HG03439 (cell line): ENCODE data around the gene DNAH3.
"Not testable (repeated sequence)": the region's sequence is repeated elsewhere in the genome, so short reads cannot be mapped to it uniquely, and the experiment has no call there.

Experiments used
- ATAC-seq: cut with Tn5 transposase; IDR thresholded peaks from one replicate; pipeline ENCODE4 v1.9.1; 2021; ENCODE audit warnings: mild to moderate bottlenecking, moderate library complexity; ENCODE audit not compliant: unreplicated experiment

DNAH3 gene

GRCh38 chr16:21023509-21024202, 127.0 kb downstream of the DNAH3 start:
- no peak for ATAC-seq

GRCh38 chr16:21021316-21021715, 129.3 kb downstream of the DNAH3 start:
- no peak for ATAC-seq

GRCh38 chr16:21009815-21010214, 140.8 kb downstream of the DNAH3 start:
- no peak for ATAC-seq

GRCh38 chr16:21005008-21005407, 145.6 kb downstream of the DNAH3 start:
- no peak for ATAC-seq

GRCh38 chr16:21001262-21001661, 149.4 kb downstream of the DNAH3 start:
- ATAC-seq: no peak

GRCh38 chr16:20997147-20997546, 153.5 kb downstream of the DNAH3 start:
- no peak for ATAC-seq

- ATAC-seq: no peak
Observed at GRCh38 chr16:20995711-20996110, 154.9 kb downstream of the DNAH3 start.

GRCh38 chr16:20989496-20990070, 161.1 kb downstream of the DNAH3 start:
- not testable (repeated sequence) for ATAC-seq

- ATAC-seq: no peak
Observed at GRCh38 chr16:20987049-20987448, 163.6 kb downstream of the DNAH3 start.

GRCh38 chr16:20984019-20984418, 166.6 kb downstream of the DNAH3 start:
- ATAC-seq: no peak

- no peak for ATAC-seq
Observed at GRCh38 chr16:20976576-20976975, 174.1 kb downstream of the DNAH3 start.

- not testable (repeated sequence) for ATAC-seq
Observed at GRCh38 chr16:20973201-20973600, 177.4 kb downstream of the DNAH3 start.

GRCh38 chr16:20971401-20971800, 179.2 kb downstream of the DNAH3 start:
- no peak for ATAC-seq

- no peak for ATAC-seq
Observed at GRCh38 chr16:20969386-20969785, 181.3 kb downstream of the DNAH3 start.

GRCh38 chr16:20968765-20969164, 181.9 kb downstream of the DNAH3 start:
- ATAC-seq: no peak

- ATAC-seq: no peak
Observed at GRCh38 chr16:20960899-20961298, 189.7 kb downstream of the DNAH3 start.

- no peak for ATAC-seq
Observed at GRCh38 chr16:20957153-20957552, 193.5 kb downstream of the DNAH3 start.

GRCh38 chr16:20956319-20956718, 194.3 kb downstream of the DNAH3 start:
- no peak for ATAC-seq

GRCh38 chr16:20954574-20954973, 196.1 kb downstream of the DNAH3 start:
- ATAC-seq: no peak

- ATAC-seq: no peak
Observed at GRCh38 chr16:20952139-20952920, 198.3 kb downstream of the DNAH3 start.

GRCh38 chr16:20950294-20950693, 200.4 kb downstream of the DNAH3 start:
- ATAC-seq: no peak

GRCh38 chr16:20949660-20950059, 201.0 kb downstream of the DNAH3 start:
- no peak for ATAC-seq
